Left kidney (tissue), 2 donors: Measurements from ENCODE around the gene MGMT. TPM values are rescaled to one million over a fixed set of nuclear protein-coding genes. Genes with fewer than 3 reads are reported as not detected.

Experiments
- DNase-seq: peaks from one replicate; pipeline ENCODE4 v3.0.0-alpha.2; 2013
- polyA plus RNA-seq: library from polyadenylated mRNA; unstranded; fragments of 120-200 nt; gene quantifications from one replicate; pipeline ENCODE4 v1.2.1, GENCODE V29; 2013; ENCODE audit not compliant: insufficient read length

Gene MGMT
- polyA plus RNA-seq, 1 donor: 13.8 TPM

GRCh38 chr10:129621693-129622092 is 154.7 kb downstream of the MGMT start:
- no peak for DNase-seq

- no peak for DNase-seq
Measured at GRCh38 chr10:129622291-129622690, 155.2 kb downstream of the MGMT start.

GRCh38 chr10:129622736-129623135 is 155.7 kb downstream of the MGMT start:
- no peak for DNase-seq

- DNase-seq: no peak
Measured at GRCh38 chr10:129624526-129624925, 157.5 kb downstream of the MGMT start.

GRCh38 chr10:129626309-129626708 is 159.3 kb downstream of the MGMT start:
- no peak for DNase-seq

GRCh38 chr10:129626796-129627435 is 159.9 kb downstream of the MGMT start:
- no peak for DNase-seq

GRCh38 chr10:129627442-129627841 is 160.4 kb downstream of the MGMT start:
- no peak for DNase-seq

- DNase-seq: no peak
Measured at GRCh38 chr10:129628823-129629222, 161.8 kb downstream of the MGMT start.

GRCh38 chr10:129629911-129630310 is 162.9 kb downstream of the MGMT start:
- DNase-seq: no peak

- DNase-seq: no peak
Measured at GRCh38 chr10:129631006-129631405, 164.0 kb downstream of the MGMT start.

- DNase-seq: no peak
Measured at GRCh38 chr10:129631870-129632623, 165.0 kb downstream of the MGMT start.

GRCh38 chr10:129637010-129637409 is 170.0 kb downstream of the MGMT start:
- no peak for DNase-seq

GRCh38 chr10:129637846-129638245 is 170.8 kb downstream of the MGMT start:
- DNase-seq: no peak

- no peak for DNase-seq
Measured at GRCh38 chr10:129641351-129641750, 174.3 kb downstream of the MGMT start.

- no peak for DNase-seq
Measured at GRCh38 chr10:129641982-129642381, 174.9 kb downstream of the MGMT start.

GRCh38 chr10:129642427-129642826 is 175.4 kb downstream of the MGMT start:
- DNase-seq: no peak

GRCh38 chr10:129643266-129643665 is 176.2 kb downstream of the MGMT start:
- DNase-seq: no peak

GRCh38 chr10:129645487-129645886 is 178.4 kb downstream of the MGMT start:
- no peak for DNase-seq

GRCh38 chr10:129646973-129647372 is 179.9 kb downstream of the MGMT start:
- DNase-seq: no peak

GRCh38 chr10:129647590-129647989 is 180.5 kb downstream of the MGMT start:
- DNase-seq: no peak

GRCh38 chr10:129648856-129649255 is 181.8 kb downstream of the MGMT start:
- DNase-seq: no peak

GRCh38 chr10:129652021-129652420 is 185.0 kb downstream of the MGMT start:
- DNase-seq: no peak

GRCh38 chr10:129652521-129653201 is 185.6 kb downstream of the MGMT start:
- DNase-seq: no peak
